Measurements from ENCODE around the gene OPCML.

OPCML gene

DNA sequence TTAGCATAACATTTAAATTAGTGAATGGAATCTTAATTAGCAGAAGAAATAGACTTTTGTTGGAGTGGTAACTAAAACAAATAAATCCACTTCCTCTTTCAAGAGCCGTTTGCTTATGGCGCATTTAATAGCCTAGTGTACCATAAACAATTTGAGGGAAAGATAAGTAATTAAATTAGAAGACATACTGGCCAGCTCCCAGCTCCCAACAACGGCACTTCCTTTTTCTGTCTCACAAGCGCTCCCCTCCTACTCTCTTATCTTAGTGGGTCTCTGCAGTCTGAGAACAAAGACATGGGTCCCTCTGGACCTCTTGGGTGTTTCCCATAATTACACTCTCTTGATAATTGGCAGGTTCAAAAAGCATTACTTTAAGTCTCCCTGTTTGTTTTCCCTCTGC, 146.0 kb downstream of the OPCML start:
- Histone ChIP-seq H3K4me1 (ENCODE audit: insufficient read depth, low read length, poor library complexity, severe bottlenecking) (no peaks in the 10 kb centered on the region), H3K79me2 (ENCODE audit: insufficient read depth, low read length) (no peaks in the 10 kb centered on the region), H3K4me2 (ENCODE audit: low read depth, low read length, poor library complexity, severe bottlenecking) (no peak overlapping the region), H3K9ac (ENCODE audit: low read depth, low read length, poor library complexity, severe bottlenecking) (no peak overlapping the region), H3K9me2 (replicated peaks; ENCODE audit: low read depth, low read length) (no peaks in the 10 kb centered on the region), H3K27me3 (ENCODE audit: insufficient read depth, low read length, poor library complexity, severe bottlenecking) (no peaks in the 10 kb centered on the region), H3K4me3 (ENCODE audit: low read length, poor library complexity, severe bottlenecking) (no peak overlapping the region), H2AFZ (ENCODE audit: low read length) (no peak overlapping the region), H3F3A (ENCODE audit: low read depth) (no peaks in the 10 kb centered on the region), H3K9me3 (ENCODE audit: insufficient read depth, low read depth, low read length) (peaks cover 14% of the 10 kb centered on the region; the same call in 1 of the 2 replicates), H4K20me1 (ENCODE audit: insufficient read depth, low read length, poor library complexity, severe bottlenecking) (no peaks in the 10 kb centered on the region), H3K36me3 (ENCODE audit: insufficient read depth, low read length) (no peaks in the 10 kb centered on the region)
- no peak for TF ChIP-seq EZH2phosphoT487 (IDR thresholded peaks at IDR 0.05; ENCODE audit: borderline replicate concordance)
- TF ChIP-seq, protein P1, sequence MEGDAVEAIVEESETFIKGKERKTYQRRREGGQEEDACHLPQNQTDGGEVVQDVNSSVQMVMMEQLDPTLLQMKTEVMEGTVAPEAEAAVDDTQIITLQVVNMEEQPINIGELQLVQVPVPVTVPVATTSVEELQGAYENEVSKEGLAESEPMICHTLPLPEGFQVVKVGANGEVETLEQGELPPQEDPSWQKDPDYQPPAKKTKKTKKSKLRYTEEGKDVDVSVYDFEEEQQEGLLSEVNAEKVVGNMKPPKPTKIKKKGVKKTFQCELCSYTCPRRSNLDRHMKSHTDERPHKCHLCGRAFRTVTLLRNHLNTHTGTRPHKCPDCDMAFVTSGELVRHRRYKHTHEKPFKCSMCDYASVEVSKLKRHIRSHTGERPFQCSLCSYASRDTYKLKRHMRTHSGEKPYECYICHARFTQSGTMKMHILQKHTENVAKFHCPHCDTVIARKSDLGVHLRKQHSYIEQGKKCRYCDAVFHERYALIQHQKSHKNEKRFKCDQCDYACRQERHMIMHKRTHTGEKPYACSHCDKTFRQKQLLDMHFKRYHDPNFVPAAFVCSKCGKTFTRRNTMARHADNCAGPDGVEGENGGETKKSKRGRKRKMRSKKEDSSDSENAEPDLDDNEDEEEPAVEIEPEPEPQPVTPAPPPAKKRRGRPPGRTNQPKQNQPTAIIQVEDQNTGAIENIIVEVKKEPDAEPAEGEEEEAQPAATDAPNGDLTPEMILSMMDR (conservative IDR thresholded peaks at IDR 0.05; ENCODE audit: low read length) = no peak

DNA sequence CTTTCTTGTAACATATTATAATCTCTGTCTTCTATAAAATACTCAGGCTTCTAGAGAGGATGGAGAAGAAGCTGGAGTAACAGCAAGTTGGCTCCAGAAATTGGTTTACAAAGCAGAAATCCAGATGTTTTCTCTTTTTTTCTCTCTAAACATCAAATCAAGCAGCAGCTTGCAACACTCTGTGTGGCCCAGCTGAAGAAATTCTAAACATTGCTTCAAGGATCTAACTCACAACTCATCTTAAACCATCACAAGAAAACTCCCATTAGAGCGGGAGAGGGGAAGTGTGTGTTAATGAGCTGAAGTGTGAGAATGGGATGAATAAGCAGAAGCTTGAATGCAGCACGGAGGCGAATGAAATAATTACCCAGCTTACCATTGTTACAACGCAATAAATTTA, 146.5 kb downstream of the OPCML start:
- H3K79me2 ChIP-seq (ENCODE audit: insufficient read depth, low read length) = no peaks in the 10 kb centered on the region
- H3K9ac ChIP-seq (ENCODE audit: low read depth, low read length, poor library complexity, severe bottlenecking) = no peak overlapping the region
- H3K4me3 ChIP-seq (ENCODE audit: low read length, poor library complexity, severe bottlenecking) = no peak overlapping the region
- no peak overlapping the region for H3K4me2 ChIP-seq (ENCODE audit: low read depth, low read length, poor library complexity, severe bottlenecking)
- H3K9me3 ChIP-seq (ENCODE audit: insufficient read depth, low read depth, low read length) = peaks cover 14% of the 10 kb centered on the region; the same call in 1 of the 2 replicates
- H3K4me1 ChIP-seq (ENCODE audit: insufficient read depth, low read length, poor library complexity, severe bottlenecking) = no peaks in the 10 kb centered on the region
- TF ChIP-seq, protein P1 (conservative IDR thresholded peaks at IDR 0.05; ENCODE audit: low read length) = no peak
- no peak for TF ChIP-seq EZH2phosphoT487 (IDR thresholded peaks at IDR 0.05; ENCODE audit: borderline replicate concordance)
- H3K27me3 ChIP-seq (ENCODE audit: insufficient read depth, low read length, poor library complexity, severe bottlenecking) = no peaks in the 10 kb centered on the region
- H2AFZ ChIP-seq (ENCODE audit: low read length) = no peak overlapping the region
- H4K20me1 ChIP-seq (ENCODE audit: insufficient read depth, low read length, poor library complexity, severe bottlenecking) = no peaks in the 10 kb centered on the region
- H3K9me2 ChIP-seq (replicated peaks; ENCODE audit: low read depth, low read length) = no peaks in the 10 kb centered on the region
- no peaks in the 10 kb centered on the region for H3F3A ChIP-seq (ENCODE audit: low read depth)
- H3K36me3 ChIP-seq (ENCODE audit: insufficient read depth, low read length) = no peaks in the 10 kb centered on the region

DNA sequence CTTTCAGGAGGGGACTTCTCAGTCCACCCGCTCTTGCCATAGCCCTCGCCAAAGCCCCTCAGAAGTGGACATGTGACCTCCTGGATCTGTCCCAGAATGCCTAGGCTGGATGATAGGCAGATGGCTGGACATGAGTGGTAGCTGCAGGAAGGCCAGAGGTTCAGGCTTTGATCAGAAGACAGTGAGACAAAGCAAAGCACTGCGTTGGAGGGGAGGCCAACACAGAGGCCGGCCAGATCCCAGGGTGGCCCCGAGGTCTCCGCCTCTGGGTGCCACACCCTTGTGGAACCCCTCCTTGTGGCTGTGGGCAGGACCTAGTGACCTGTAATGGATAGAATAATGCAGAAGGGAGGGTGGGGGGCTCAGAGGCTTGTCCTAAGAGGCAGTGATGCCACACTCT, 147.6 kb downstream of the OPCML start:
- no peak for TF ChIP-seq EZH2phosphoT487 (IDR thresholded peaks at IDR 0.05; ENCODE audit: borderline replicate concordance)
- TF ChIP-seq, protein P1 (conservative IDR thresholded peaks at IDR 0.05; ENCODE audit: low read length) = no peak
- Histone ChIP-seq H3K4me3 (ENCODE audit: low read length, poor library complexity, severe bottlenecking) (no peak overlapping the region), H3K9me2 (replicated peaks; ENCODE audit: low read depth, low read length) (no peaks in the 10 kb centered on the region), H3K27me3 (ENCODE audit: insufficient read depth, low read length, poor library complexity, severe bottlenecking) (no peaks in the 10 kb centered on the region), H3K4me1 (ENCODE audit: insufficient read depth, low read length, poor library complexity, severe bottlenecking) (no peaks in the 10 kb centered on the region), H3K4me2 (ENCODE audit: low read depth, low read length, poor library complexity, severe bottlenecking) (no peak overlapping the region), H4K20me1 (ENCODE audit: insufficient read depth, low read length, poor library complexity, severe bottlenecking) (no peaks in the 10 kb centered on the region), H3K36me3 (ENCODE audit: insufficient read depth, low read length) (no peaks in the 10 kb centered on the region), H2AFZ (ENCODE audit: low read length) (no peak overlapping the region), H3F3A (ENCODE audit: low read depth) (no peaks in the 10 kb centered on the region), H3K79me2 (ENCODE audit: insufficient read depth, low read length) (no peaks in the 10 kb centered on the region), H3K9me3 (ENCODE audit: insufficient read depth, low read depth, low read length) (peaks cover 14% of the 10 kb centered on the region; the same call in 1 of the 2 replicates), H3K9ac (ENCODE audit: low read depth, low read length, poor library complexity, severe bottlenecking) (no peak overlapping the region)
